Esophagus muscularis mucosa (tissue), 4 donors: ENCODE data around the gene FBXO31. TPM values are rescaled to one million over a fixed set of nuclear protein-coding genes. Genes with fewer than 3 reads are reported as not detected.

Experiments used
- DNase-seq: peaks from one replicate; pipeline ENCODE4 v3.0.0-alpha.2; 2017; ENCODE audit errors: extremely low spot score
- H3K27ac ChIP-seq, 4 donors: fragments of 200-600 bp; sonication (generic); replicated peaks in 1 of 4; 1 replicate in 3 of 4; 2 replicates in 1 of 4; pipeline ENCODE4 v1.5.1; 2016 to 2019; ENCODE audit warnings: mild to moderate bottlenecking in 1 of 4
- H3K27me3 ChIP-seq, 4 donors: fragments of 200-600 bp; sonication (generic); one replicate each; pipeline versions ENCODE4 v1.5.1 to v1.6.0; 2016 to 2019
- H3K36me3 ChIP-seq, 4 donors: fragments of 200-600 bp; sonication (generic); one replicate each; pipeline ENCODE4 v1.5.1; 2016 to 2019
- H3K4me1 ChIP-seq, 4 donors: fragments of 200-600 bp; sonication (generic); one replicate each; pipeline ENCODE4 v1.5.1; 2016 to 2019
- H3K4me3 ChIP-seq, 4 donors: fragments of 200-600 bp; sonication (generic); 1 replicate in 2 of 4; 2 replicates in 2 of 4; pipeline ENCODE4 v1.5.1; 2016 to 2019; ENCODE audit warnings: mild to moderate bottlenecking in 4 of 4, moderate library complexity in 1 of 4
- H3K9me3 ChIP-seq, 4 donors: fragments of 200-600 bp; sonication (generic); 1 replicate in 3 of 4; 2 replicates in 1 of 4; pipeline ENCODE4 v1.5.1; 2016 to 2019
- EP300 ChIP-seq: sonication (generic); formaldehyde crosslinking; IDR thresholded peaks from one replicate; pipeline ENCODE4 v1.6.1; 2017; ENCODE audit warnings: antibody characterized with exemption
- POLR2A ChIP-seq: fragments of 450-650 bp; IDR thresholded peaks from one replicate; pipeline ENCODE4 v1.6.1; 2017; ENCODE audit warnings: antibody characterized with exemption, moderate library complexity, mild to moderate bottlenecking, low read depth
- POLR2AphosphoS5 ChIP-seq, 2 donors: sonication (generic); formaldehyde crosslinking; IDR thresholded peaks; one replicate each; pipeline ENCODE4 v1.6.1; 2017; ENCODE audit warnings: antibody characterized with exemption in 2 of 2
- WGBS: methylation state at CpG from one replicate; pipeline ENCODE4 v1.1.5; 2018; 5-methylcytosine and 5-hydroxymethylcytosine counted together
- intact Hi-C: fragments of 100-400 bp; cut with DNase I; formaldehyde crosslinking; loops from one replicate; pipeline ENCODE4 v1.15.1; 2023
- total RNA-seq, 4 donors: library from RNA; depleted of rRNA; stranded (reverse); fragments of >200 nt; gene quantifications; one replicate each; pipeline versions ENCODE4 v1.1.0 to v1.2.1, GENCODE V29; 2016
- TF ChIP-seq, protein P1 (sequence below), 3 experiments: fragments of 200-600 bp in 2 of 3; fragments of 450-650 bp in 1 of 3; sonication (generic) in 2 of 3; IDR thresholded peaks; one replicate each; pipeline ENCODE4 v1.5.1; 2017 to 2019; ENCODE audit warnings: antibody characterized with exemption in 3 of 3, mild to moderate bottlenecking in 2 of 3, moderate library complexity in 1 of 3

The FBXO31 gene
- total RNA-seq, 4 donors from 2014 or later, result 68.8 to 173 (median 102) TPM

DNA sequence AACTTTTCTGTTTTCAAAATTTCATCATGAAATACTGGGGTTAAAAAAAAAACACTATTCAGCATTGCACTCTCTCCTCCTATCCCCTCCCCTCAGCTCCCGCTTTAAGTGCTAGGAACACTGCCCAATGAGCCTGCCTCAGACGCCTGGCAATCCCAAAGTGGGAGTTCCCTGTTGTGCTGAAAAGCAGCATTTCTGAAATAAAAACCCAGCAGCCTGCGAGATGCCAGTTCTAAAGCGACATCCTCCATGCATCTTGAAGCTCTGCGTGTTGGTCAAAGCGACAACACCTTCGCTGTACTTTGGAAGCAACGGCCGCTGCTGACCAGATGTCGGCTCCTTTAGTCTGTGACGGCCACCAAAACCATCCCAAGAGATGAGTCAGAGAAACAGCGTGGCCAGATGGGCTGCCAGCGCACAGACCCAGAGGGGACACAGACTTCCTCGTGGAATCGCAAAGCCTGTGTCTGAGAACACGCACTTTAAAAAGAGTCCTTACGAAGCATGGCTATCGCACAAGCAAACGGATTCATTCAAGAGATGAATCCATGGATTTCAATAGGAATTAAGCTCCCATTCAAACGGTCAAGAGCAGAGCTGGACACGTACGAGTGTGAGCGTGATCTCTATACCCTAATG, 32.8 kb downstream of the FBXO31 start:
- Histone ChIP-seq H3K27ac (no peak overlapping the region), H3K4me1 (peaks cover 4 to 10% (median 8%) of the 10 kb centered on the region in 4 donors), H3K4me3 (no peak overlapping the region), H3K27me3 (no peaks in the 10 kb centered on the region), H3K9me3 (no peaks in the 10 kb centered on the region), H3K36me3 (peaks cover 18 to 67% (median 44%) of the 10 kb centered on the region in 4 donors)
- DNase-seq, result no peak
- intact Hi-C loops, result no loop called here
- 71% methylated on average over 23 of the region's 23 CpGs for WGBS
- no peak for TF ChIP-seq POLR2AphosphoS5 (IDR thresholded peaks at IDR 0.05)
- TF ChIP-seq EP300, result no peak
- TF ChIP-seq, protein P1, sequence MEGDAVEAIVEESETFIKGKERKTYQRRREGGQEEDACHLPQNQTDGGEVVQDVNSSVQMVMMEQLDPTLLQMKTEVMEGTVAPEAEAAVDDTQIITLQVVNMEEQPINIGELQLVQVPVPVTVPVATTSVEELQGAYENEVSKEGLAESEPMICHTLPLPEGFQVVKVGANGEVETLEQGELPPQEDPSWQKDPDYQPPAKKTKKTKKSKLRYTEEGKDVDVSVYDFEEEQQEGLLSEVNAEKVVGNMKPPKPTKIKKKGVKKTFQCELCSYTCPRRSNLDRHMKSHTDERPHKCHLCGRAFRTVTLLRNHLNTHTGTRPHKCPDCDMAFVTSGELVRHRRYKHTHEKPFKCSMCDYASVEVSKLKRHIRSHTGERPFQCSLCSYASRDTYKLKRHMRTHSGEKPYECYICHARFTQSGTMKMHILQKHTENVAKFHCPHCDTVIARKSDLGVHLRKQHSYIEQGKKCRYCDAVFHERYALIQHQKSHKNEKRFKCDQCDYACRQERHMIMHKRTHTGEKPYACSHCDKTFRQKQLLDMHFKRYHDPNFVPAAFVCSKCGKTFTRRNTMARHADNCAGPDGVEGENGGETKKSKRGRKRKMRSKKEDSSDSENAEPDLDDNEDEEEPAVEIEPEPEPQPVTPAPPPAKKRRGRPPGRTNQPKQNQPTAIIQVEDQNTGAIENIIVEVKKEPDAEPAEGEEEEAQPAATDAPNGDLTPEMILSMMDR (IDR thresholded peaks at IDR 0.05), result no peak
- no peak for TF ChIP-seq POLR2A

DNA sequence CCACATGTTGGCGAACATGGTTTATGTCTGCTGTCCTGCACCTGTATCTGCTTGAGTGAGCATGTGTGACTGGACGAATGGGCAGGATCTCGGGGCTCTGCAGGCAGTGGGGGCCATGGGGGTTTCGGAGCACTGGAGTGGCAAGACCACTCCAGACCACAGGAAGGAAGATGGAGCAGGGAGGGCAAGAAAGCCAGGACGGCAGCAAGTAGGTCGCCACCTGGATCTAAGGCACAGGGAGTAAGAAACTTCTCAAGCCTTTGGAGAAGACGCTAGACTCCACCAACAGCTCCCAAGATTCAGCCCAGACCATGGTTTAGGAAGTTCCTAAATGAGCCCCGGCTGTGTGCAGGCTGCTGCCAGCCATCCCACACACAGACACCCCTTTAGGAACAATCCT, 33.5 kb downstream of the FBXO31 start:
- intact Hi-C loops, result no loop called here
- H3K27ac ChIP-seq, result no peak overlapping the region
- H3K4me3 ChIP-seq, result no peak overlapping the region
- TF ChIP-seq POLR2A, result no peak
- no peak for TF ChIP-seq EP300
- TF ChIP-seq POLR2AphosphoS5 (IDR thresholded peaks at IDR 0.05), result no peak
- TF ChIP-seq, protein P1 (IDR thresholded peaks at IDR 0.05), result no peak
- no peaks in the 10 kb centered on the region for H3K9me3 ChIP-seq
- DNase-seq, result no peak
- WGBS, result 87% methylated on average over 8 of the region's 8 CpGs
- H3K36me3 ChIP-seq, result peaks cover 18 to 68% (median 43%) of the 10 kb centered on the region in 4 donors
- no peaks in the 10 kb centered on the region for H3K27me3 ChIP-seq
- peaks cover 12 to 18% (median 16%) of the 10 kb centered on the region in 4 donors for H3K4me1 ChIP-seq

- Histone ChIP-seq H3K36me3 (peaks cover 15 to 74% (median 49%) of the 10 kb centered on the region in 4 donors), H3K4me1 (peaks cover 21 to 32% (median 27%) of the 10 kb centered on the region in 4 donors), H3K27me3 (no peaks in the 10 kb centered on the region), H3K27ac (no peak overlapping the region), H3K9me3 (no peaks in the 10 kb centered on the region), H3K4me3 (no peak overlapping the region)
- WGBS, result 92% methylated on average over 8 of the region's 13 CpGs
- no peak for DNase-seq
- TF ChIP-seq POLR2AphosphoS5 (IDR thresholded peaks at IDR 0.05) (no peak), EP300 (no peak), POLR2A (no peak)
- TF ChIP-seq, protein P1 (IDR thresholded peaks at IDR 0.05), result no peak
- intact Hi-C loops, result no loop called here
Observed at GRCh38 chr16:87348616-87349157, 34.9 kb downstream of the FBXO31 start.

- no peak for TF ChIP-seq POLR2AphosphoS5 (IDR thresholded peaks at IDR 0.05)
- TF ChIP-seq EP300, result no peak
- TF ChIP-seq POLR2A, result no peak
- H3K9me3 ChIP-seq, result no peaks in the 10 kb centered on the region
- WGBS, result 92% methylated on average over 12 of the region's 13 CpGs
- H3K27me3 ChIP-seq, result no peaks in the 10 kb centered on the region
- H3K4me3 ChIP-seq, result no peak overlapping the region
- intact Hi-C loops, result no loop called here
- H3K4me1 ChIP-seq, result peaks cover 21 to 33% (median 27%) of the 10 kb centered on the region in 4 donors
- peaks cover 13 to 74% (median 49%) of the 10 kb centered on the region in 4 donors for H3K36me3 ChIP-seq
- no peak for DNase-seq
- no peak overlapping the region for H3K27ac ChIP-seq
Observed at GRCh38 chr16:87347932-87348615, 35.5 kb downstream of the FBXO31 start.

DNA sequence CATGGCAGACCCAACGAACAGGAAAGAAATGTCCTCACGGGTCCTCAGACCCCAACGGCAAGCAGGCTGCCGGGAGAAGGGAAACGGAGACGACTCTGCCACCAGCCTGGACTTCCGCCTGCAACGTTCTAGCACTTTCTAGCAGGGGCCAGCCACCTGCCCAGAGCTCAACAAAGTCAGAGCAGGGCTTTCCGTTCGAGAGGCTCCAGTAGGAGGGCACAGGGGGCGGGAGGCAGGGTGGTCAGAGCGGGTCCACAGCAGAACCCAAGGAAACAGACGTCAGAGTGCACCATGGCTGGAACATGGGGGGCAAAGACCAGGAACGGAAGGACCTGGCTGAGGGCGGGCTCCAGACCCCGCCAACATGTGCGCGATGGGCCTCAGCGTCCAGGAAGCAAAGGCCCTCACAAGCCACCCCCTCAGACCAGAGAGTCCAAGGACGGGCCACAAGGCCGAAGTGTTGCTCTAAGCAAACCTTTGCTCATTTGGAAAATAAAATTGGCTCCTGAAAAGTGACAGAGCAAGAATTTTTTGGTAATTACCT, 37.0 kb downstream of the FBXO31 start:
- intact Hi-C loops, result no loop called here
- DNase-seq, result no peak
- 91% methylated on average over 20 of the region's 21 CpGs for WGBS
- TF ChIP-seq, protein P1 (IDR thresholded peaks at IDR 0.05), result no peak
- TF ChIP-seq POLR2AphosphoS5 (IDR thresholded peaks at IDR 0.05) (no peak), EP300 (no peak), POLR2A (no peak)
- Histone ChIP-seq H3K36me3 (peaks cover 28 to 81% (median 58%) of the 10 kb centered on the region in 4 donors), H3K27ac (peak overlapping the region in 1 of 4 donors; percentile 56), H3K4me3 (no peak overlapping the region), H3K4me1 (peaks cover 21 to 33% (median 26%) of the 10 kb centered on the region in 4 donors), H3K9me3 (no peaks in the 10 kb centered on the region), H3K27me3 (no peaks in the 10 kb centered on the region)
